Esophagus (tissue), 2 donors: ENCODE data around the gene CCDC73. TPM values are rescaled to one million over a fixed set of nuclear protein-coding genes. Genes with fewer than 3 reads are reported as not detected.
"Not testable (repeated sequence)": the region's sequence is repeated elsewhere in the genome, so short reads cannot be mapped to it uniquely, and the experiment has no call there.

Source experiments
- H3K27ac ChIP-seq, 2 donors: one replicate each; pipeline ENCODE4 v1.5.1; 2013; ENCODE audit warnings: low read depth in 2 of 2, mild to moderate bottlenecking in 2 of 2, inconsistent platforms in 1 of 2, low read length in 1 of 2, moderate library complexity in 1 of 2
- H3K27me3 ChIP-seq, 2 donors: one replicate each; pipeline ENCODE4 v1.6.1; 2013; ENCODE audit warnings: low read length in 2 of 2, control low read depth in 1 of 2, mild to moderate bottlenecking in 1 of 2; ENCODE audit not compliant: insufficient read depth in 2 of 2, control insufficient read depth in 1 of 2
- H3K36me3 ChIP-seq, 2 donors: one replicate each; pipeline ENCODE4 v1.6.1; 2013; ENCODE audit warnings: low read length in 1 of 2; ENCODE audit not compliant: control insufficient read depth in 2 of 2, insufficient read depth in 2 of 2
- H3K4me1 ChIP-seq, 2 donors: one replicate each; pipeline ENCODE4 v1.6.1; 2013; ENCODE audit warnings: low read length in 1 of 2; ENCODE audit not compliant: control insufficient read depth in 2 of 2, insufficient read depth in 2 of 2
- H3K4me3 ChIP-seq, 2 donors: one replicate each; pipeline ENCODE4 v1.5.1; 2013; ENCODE audit warnings: low read length in 2 of 2, mild to moderate bottlenecking in 2 of 2, low read depth in 1 of 2, moderate library complexity in 1 of 2
- H3K9me3 ChIP-seq, 2 donors: one replicate each; pipeline ENCODE4 v1.6.1; 2013; ENCODE audit warnings: mild to moderate bottlenecking in 2 of 2, low read depth in 1 of 2, low read length in 1 of 2, moderate library complexity in 1 of 2; ENCODE audit not compliant: control insufficient read depth in 2 of 2, insufficient read depth in 1 of 2
- WGBS, 2 donors: extraction: QIAGEN DNeasy Blood & Tissue Kit; methylation state at CpG; one replicate each; pipeline ENCODE4 v1.1.7; 2013; 5-methylcytosine and 5-hydroxymethylcytosine counted together
- polyA plus RNA-seq, 2 donors: library from polyadenylated mRNA; stranded (reverse); fragments of 200-250 nt; gene quantifications; one replicate each; pipeline ENCODE4 v1.2.3, GENCODE V29; 2013
- donor health status: healthy with polysubstance abuse.
- donor health status: Bipolar disorder and iron deficiency.

The CCDC73 gene
- polyA plus RNA-seq, 2 donors = 0.02 to 0.05 TPM

- H3K27me3 ChIP-seq = no peaks in the 10 kb centered on the region
- H3K4me3 ChIP-seq = no peak overlapping the region
- H3K36me3 ChIP-seq = no peaks in the 10 kb centered on the region
- no peaks in the 10 kb centered on the region for H3K4me1 ChIP-seq
- H3K27ac ChIP-seq = no peak overlapping the region
- 88 to 97% methylated on average over 1 of the region's 1 CpG for WGBS, 2 donors
- H3K9me3 ChIP-seq = peaks cover 0 to 5% of the 10 kb centered on the region in 2 donors
Observed at GRCh38 chr11:32729976-32730375, 64.5 kb downstream of the CCDC73 start.

- Histone ChIP-seq H3K9me3 (no peaks in the 10 kb centered on the region), H3K4me1 (no peaks in the 10 kb centered on the region), H3K4me3 (no peak overlapping the region), H3K27ac (no peak overlapping the region), H3K27me3 (no peaks in the 10 kb centered on the region), H3K36me3 (no peaks in the 10 kb centered on the region)
- 48 to 53% methylated on average over 3 of the region's 3 CpGs for WGBS, 2 donors
Observed at GRCh38 chr11:32723332-32723731, 71.1 kb downstream of the CCDC73 start.

GRCh38 chr11:32722255-32722654 is 72.2 kb downstream of the CCDC73 start:
- Histone ChIP-seq H3K9me3 (no peaks in the 10 kb centered on the region), H3K27ac (no peak overlapping the region), H3K36me3 (no peaks in the 10 kb centered on the region), H3K27me3 (no peaks in the 10 kb centered on the region), H3K4me3 (no peak overlapping the region), H3K4me1 (no peaks in the 10 kb centered on the region)

- Histone ChIP-seq H3K27ac (no peak overlapping the region), H3K27me3 (no peaks in the 10 kb centered on the region), H3K9me3 (no peaks in the 10 kb centered on the region), H3K4me1 (no peaks in the 10 kb centered on the region), H3K36me3 (no peaks in the 10 kb centered on the region), H3K4me3 (no peak overlapping the region)
- WGBS, 2 donors = 30 to 40% methylated on average over 1 of the region's 1 CpG
Observed at GRCh38 chr11:32713496-32713895, 81.0 kb downstream of the CCDC73 start.

- 81 to 86% methylated on average over 3 of the region's 3 CpGs for WGBS, 2 donors
- not testable (repeated sequence) for H3K36me3 ChIP-seq, H3K4me3 ChIP-seq, H3K27me3 ChIP-seq, H3K4me1 ChIP-seq, H3K27ac ChIP-seq
- H3K9me3 ChIP-seq = peaks cover 4 to 10% of the 10 kb centered on the region in 2 donors
Observed at GRCh38 chr11:32708978-32709377, 85.5 kb downstream of the CCDC73 start.

GRCh38 chr11:32706985-32707741 is 87.3 kb downstream of the CCDC73 start:
- H3K4me3 ChIP-seq = no peak overlapping the region
- H3K27me3 ChIP-seq = no peaks in the 10 kb centered on the region
- 54 to 60% methylated on average over 7 of the region's 7 CpGs for WGBS, 2 donors
- H3K4me1 ChIP-seq = no peaks in the 10 kb centered on the region
- H3K36me3 ChIP-seq = no peaks in the 10 kb centered on the region
- H3K9me3 ChIP-seq = peaks cover 4 to 10% of the 10 kb centered on the region in 2 donors
- H3K27ac ChIP-seq = no peak overlapping the region

GRCh38 chr11:32705309-32706033 is 89.0 kb downstream of the CCDC73 start:
- Histone ChIP-seq H3K4me3 (no peak overlapping the region), H3K27me3 (no peaks in the 10 kb centered on the region), H3K4me1 (no peaks in the 10 kb centered on the region), H3K9me3 (peaks cover 4 to 10% of the 10 kb centered on the region in 2 donors), H3K27ac (no peak overlapping the region), H3K36me3 (no peaks in the 10 kb centered on the region)
- WGBS, 2 donors = 89 to 91% methylated on average over 12 of the region's 12 CpGs

- no peak overlapping the region for H3K4me3 ChIP-seq
- H3K27ac ChIP-seq = no peak overlapping the region
- H3K36me3 ChIP-seq = no peaks in the 10 kb centered on the region
- peaks cover 4 to 10% of the 10 kb centered on the region in 2 donors for H3K9me3 ChIP-seq
- WGBS, 2 donors = 93 to 97% methylated on average over 5 of the region's 5 CpGs
- no peaks in the 10 kb centered on the region for H3K4me1 ChIP-seq
- H3K27me3 ChIP-seq = no peaks in the 10 kb centered on the region
Observed at GRCh38 chr11:32704775-32705174, 89.7 kb downstream of the CCDC73 start.

- Histone ChIP-seq H3K9me3 (peaks cover 4 to 10% of the 10 kb centered on the region in 2 donors), H3K27me3 (no peaks in the 10 kb centered on the region), H3K4me1 (no peaks in the 10 kb centered on the region), H3K4me3 (no peak overlapping the region), H3K27ac (no peak overlapping the region), H3K36me3 (no peaks in the 10 kb centered on the region)
- 96 to 97% methylated on average over 6 of the region's 6 CpGs for WGBS, 2 donors
Observed at GRCh38 chr11:32704261-32704660, 90.2 kb downstream of the CCDC73 start.

- no peak overlapping the region for H3K4me3 ChIP-seq
- H3K4me1 ChIP-seq = no peaks in the 10 kb centered on the region
- no peaks in the 10 kb centered on the region for H3K27me3 ChIP-seq
- WGBS, 2 donors = 68 to 84% methylated on average over 1 of the region's 1 CpG
- H3K36me3 ChIP-seq = no peaks in the 10 kb centered on the region
- H3K9me3 ChIP-seq = peaks cover 4 to 10% of the 10 kb centered on the region in 2 donors
- H3K27ac ChIP-seq = no peak overlapping the region
Observed at GRCh38 chr11:32701616-32702015, 92.8 kb downstream of the CCDC73 start.
